ENCODE results near the gene PLEKHG3. TPM values are rescaled to one million over a fixed set of nuclear protein-coding genes. Genes with fewer than 3 reads are reported as not detected.

Gene PLEKHG3
- total and polyA plus RNA-seq, 10 of the 15 experiments (the other 5 are each of a cell fraction or from before 2014, with no cell fraction given), result 0.03 to 0.73 (median 0.07) TPM; not detected in 5

DNA sequence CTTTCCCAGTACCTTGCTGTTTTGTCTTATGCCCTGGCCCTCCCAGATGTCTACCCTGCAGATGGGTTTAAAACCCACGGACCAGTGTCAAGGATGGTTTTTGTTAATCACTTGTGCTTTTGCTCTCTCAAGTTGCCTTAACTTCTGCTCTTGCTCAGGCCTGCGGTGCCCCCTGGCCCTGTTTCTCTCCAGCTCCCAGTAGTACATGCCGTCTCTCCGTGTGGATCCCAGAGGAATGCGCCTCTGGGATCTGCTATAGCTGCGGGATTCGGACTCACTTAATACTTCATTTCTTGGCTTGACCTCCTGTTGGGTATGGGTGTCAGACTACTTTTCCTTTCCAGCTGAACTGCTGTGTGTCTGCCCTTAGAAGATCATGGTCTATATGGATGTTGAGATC is 14.5 kb downstream of the PLEKHG3 start:
- ChIA-PET RAD21 (ENCODE audit: unreplicated experiment) (no interaction called here), SMC1A (ENCODE audit: uncharacterized antibody, unreplicated experiment) (no interaction called here), POLR2A (interaction anchor here (0.7 kb wide), 1 partner anchor 236 kb away, joined by 3 read pairs; no protein-coding TSS in a partner anchor), CTCF (no interaction called here)
- Histone ChIP-seq H3K79me2 (ENCODE audit: control insufficient read depth, insufficient read depth, low read length) (no peaks in the 10 kb centered on the region), H3K4me2 (ENCODE audit: control insufficient read depth, insufficient read depth) (no peak overlapping the region), H3K9me3 (replicated peaks; ENCODE audit: control insufficient read depth, insufficient read depth, low read length) (peaks cover 2% of the 10 kb centered on the region; the same call in 2 of the 3 replicates), H2AFZ (ENCODE audit: control insufficient read depth, low read depth, low read length) (no peak overlapping the region), H3K27ac (ENCODE audit: control insufficient read depth, insufficient read depth) (no peak overlapping the region), H3K36me3 (ENCODE audit: control insufficient read depth in 2 of 2, insufficient read depth in 2 of 2, low read length in 1 of 2) (no peaks in the 10 kb centered on the region), H3K4me3 (no peak overlapping the region), H4K20me1 (ENCODE audit: control insufficient read depth, insufficient read depth) (no peaks in the 10 kb centered on the region), H3K27me3 (replicated peaks in 1 of 2; ENCODE audit: control insufficient read depth in 2 of 2, insufficient read depth in 2 of 2, low read length in 1 of 2) (no peaks in the 10 kb centered on the region), H3K9ac (ENCODE audit: control insufficient read depth, insufficient read depth, low read length) (no peak overlapping the region), H3K4me1 (ENCODE audit: control insufficient read depth, insufficient read depth, low read length) (no peaks in the 10 kb centered on the region)
- in situ Hi-C loops (cut with MboI) (no loop called here), intact Hi-C loops (cut with micrococcal nuclease; ENCODE audit: unreplicated experiment) (no loop called here)
- FAIRE-seq, result no peak
- no peak for TF ChIP-seq IKZF2 (IDR thresholded peaks at IDR 0.05)
- no peak for TF ChIP-seq TCF3 (IDR thresholded peaks at IDR 0.05; ENCODE audit: borderline replicate concordance, insufficient read depth, low read depth, low read length)
- no peak for TF ChIP-seq JUNB (IDR thresholded peaks at IDR 0.05)
- no peak for TF ChIP-seq NFXL1 (IDR thresholded peaks at IDR 0.05; ENCODE audit: borderline replicate concordance)
- TF ChIP-seq, protein P1, sequence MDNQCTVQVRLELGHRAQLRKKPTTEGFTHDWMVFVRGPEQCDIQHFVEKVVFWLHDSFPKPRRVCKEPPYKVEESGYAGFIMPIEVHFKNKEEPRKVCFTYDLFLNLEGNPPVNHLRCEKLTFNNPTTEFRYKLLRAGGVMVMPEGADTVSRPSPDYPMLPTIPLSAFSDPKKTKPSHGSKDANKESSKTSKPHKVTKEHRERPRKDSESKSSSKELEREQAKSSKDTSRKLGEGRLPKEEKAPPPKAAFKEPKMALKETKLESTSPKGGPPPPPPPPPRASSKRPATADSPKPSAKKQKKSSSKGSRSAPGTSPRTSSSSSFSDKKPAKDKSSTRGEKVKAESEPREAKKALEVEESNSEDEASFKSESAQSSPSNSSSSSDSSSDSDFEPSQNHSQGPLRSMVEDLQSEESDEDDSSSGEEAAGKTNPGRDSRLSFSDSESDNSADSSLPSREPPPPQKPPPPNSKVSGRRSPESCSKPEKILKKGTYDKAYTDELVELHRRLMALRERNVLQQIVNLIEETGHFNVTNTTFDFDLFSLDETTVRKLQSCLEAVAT (IDR thresholded peaks at IDR 0.05), result no peak
- TF ChIP-seq GABPA (IDR thresholded peaks at IDR 0.05; ENCODE audit: low read depth), result no peak
- TF ChIP-seq, protein P2, sequence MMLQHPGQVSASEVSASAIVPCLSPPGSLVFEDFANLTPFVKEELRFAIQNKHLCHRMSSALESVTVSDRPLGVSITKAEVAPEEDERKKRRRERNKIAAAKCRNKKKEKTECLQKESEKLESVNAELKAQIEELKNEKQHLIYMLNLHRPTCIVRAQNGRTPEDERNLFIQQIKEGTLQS (IDR thresholded peaks at IDR 0.05; ENCODE audit: borderline replicate concordance, extremely low read depth, low read depth, low read length), result no peak
- no peak for TF ChIP-seq GATAD2B (conservative IDR thresholded peaks at IDR 0.05; ENCODE audit: low read depth)
- no peak for TF ChIP-seq RCOR1 (conservative IDR thresholded peaks at IDR 0.05; ENCODE audit: low read depth, low read length)
- TF ChIP-seq, protein P3, sequence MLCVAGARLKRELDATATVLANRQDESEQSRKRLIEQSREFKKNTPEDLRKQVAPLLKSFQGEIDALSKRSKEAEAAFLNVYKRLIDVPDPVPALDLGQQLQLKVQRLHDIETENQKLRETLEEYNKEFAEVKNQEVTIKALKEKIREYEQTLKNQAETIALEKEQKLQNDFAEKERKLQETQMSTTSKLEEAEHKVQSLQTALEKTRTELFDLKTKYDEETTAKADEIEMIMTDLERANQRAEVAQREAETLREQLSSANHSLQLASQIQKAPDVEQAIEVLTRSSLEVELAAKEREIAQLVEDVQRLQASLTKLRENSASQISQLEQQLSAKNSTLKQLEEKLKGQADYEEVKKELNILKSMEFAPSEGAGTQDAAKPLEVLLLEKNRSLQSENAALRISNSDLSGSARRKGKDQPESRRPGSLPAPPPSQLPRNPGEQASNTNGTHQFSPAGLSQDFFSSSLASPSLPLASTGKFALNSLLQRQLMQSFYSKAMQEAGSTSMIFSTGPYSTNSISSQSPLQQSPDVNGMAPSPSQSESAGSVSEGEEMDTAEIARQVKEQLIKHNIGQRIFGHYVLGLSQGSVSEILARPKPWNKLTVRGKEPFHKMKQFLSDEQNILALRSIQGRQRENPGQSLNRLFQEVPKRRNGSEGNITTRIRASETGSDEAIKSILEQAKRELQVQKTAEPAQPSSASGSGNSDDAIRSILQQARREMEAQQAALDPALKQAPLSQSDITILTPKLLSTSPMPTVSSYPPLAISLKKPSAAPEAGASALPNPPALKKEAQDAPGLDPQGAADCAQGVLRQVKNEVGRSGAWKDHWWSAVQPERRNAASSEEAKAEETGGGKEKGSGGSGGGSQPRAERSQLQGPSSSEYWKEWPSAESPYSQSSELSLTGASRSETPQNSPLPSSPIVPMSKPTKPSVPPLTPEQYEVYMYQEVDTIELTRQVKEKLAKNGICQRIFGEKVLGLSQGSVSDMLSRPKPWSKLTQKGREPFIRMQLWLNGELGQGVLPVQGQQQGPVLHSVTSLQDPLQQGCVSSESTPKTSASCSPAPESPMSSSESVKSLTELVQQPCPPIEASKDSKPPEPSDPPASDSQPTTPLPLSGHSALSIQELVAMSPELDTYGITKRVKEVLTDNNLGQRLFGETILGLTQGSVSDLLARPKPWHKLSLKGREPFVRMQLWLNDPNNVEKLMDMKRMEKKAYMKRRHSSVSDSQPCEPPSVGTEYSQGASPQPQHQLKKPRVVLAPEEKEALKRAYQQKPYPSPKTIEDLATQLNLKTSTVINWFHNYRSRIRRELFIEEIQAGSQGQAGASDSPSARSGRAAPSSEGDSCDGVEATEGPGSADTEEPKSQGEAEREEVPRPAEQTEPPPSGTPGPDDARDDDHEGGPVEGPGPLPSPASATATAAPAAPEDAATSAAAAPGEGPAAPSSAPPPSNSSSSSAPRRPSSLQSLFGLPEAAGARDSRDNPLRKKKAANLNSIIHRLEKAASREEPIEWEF (IDR thresholded peaks at IDR 0.05; ENCODE audit: insufficient replicate concordance, low read depth, low read length), result no peak
- no peak for TF ChIP-seq SMARCA5 (IDR thresholded peaks at IDR 0.05)
- TF ChIP-seq NFYA (IDR thresholded peaks at IDR 0.05; ENCODE audit: borderline replicate concordance, low read depth, low read length), result no peak
- ATAC-seq, result no peak
- WGBS (ENCODE audit: insufficient coverage, insufficient replicate concordance, low lambda C conversion rate, missing lambda C conversion rate), result 71% methylated on average over 7 of the region's 7 CpGs
- no TSS peak for BruUV-seq (replicated peaks)
- DNase-seq (ENCODE audit: low read depth, low spot score), result no peak
